ENCODE measurements around the gene SPATA4.

The SPATA4 gene

GRCh38 chr4:176189891-176190795, 5.2 kb downstream of the SPATA4 start:
- no peak for DNase-seq (ENCODE audit: low read depth)

DNA sequence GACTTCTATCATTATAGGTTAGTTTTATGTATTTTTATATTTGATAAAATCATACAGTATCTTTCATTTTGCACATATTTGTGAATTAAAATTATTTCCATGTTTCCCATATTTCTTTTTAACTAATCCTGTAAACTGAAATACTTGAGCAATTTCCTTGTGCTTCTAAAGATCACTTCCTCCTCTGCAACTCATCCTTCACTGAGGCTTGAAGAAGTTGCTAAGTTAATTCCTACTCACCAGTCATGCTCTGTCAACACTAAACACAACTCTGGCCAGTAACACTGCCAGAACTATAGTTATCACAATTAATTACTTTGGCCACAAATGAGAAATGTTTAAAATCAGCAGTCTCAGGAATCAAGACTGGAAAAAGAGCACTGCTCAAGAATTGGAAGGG, 6.7 kb downstream of the SPATA4 start:
- no peak for DNase-seq (ENCODE audit: low read depth)

GRCh38 chr4:176187624-176188023, 7.8 kb downstream of the SPATA4 start:
- no peak for DNase-seq (ENCODE audit: low read depth)

DNA sequence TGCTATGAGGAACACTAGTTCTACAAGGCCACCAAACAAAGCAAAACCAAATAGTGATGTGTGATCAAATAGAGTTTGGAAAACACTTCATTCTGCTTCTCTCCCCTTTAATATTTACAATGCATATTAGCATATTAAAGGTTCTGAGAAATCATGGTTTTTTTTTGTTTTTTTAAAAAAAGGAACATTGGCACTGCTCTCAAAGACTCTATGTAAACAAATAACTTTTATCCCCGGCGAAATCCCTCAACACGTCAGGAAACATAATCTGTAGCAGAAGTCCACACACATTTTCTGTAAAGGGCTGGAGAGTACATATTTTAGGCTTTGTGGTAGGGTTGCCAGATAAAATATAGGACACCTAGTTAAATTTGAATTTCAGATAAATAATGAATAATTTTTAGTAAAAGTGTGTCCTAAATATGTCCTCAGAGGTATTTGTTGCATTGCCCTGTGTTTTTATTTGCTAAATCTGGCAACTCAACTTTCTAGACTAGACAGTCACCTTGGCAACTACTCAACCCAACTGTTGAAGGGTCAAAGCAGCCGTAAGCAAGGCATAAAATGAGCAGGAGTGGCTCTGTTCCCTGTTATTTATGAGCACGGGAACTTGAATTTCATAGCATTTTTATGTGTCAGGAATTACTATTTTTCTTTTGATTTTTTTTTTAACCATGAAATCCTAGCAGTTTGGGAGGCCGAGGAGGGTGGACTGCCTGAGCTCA, 8.6 kb downstream of the SPATA4 start:
- no peak for DNase-seq (ENCODE audit: low read depth)

DNA sequence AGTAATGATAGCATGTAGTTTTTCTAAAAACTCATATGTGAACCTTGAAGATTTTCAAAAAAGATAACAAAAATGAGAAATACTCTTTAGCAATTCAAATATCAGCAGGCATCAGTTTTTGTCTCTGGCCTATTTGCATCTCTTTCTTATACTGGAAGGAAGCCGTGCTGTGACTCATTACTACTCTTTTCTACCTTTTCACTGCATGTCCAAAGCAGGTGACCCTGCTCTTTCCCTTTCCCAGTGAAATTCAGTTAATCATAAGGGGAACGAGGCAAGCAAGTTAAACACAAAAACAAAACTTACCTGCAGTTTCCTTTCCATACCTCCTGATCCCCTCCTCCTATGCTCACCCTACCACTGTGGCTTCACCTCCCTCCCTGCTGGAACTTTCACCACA, 9.3 kb downstream of the SPATA4 start:
- no peak for DNase-seq (ENCODE audit: low read depth)

DNA sequence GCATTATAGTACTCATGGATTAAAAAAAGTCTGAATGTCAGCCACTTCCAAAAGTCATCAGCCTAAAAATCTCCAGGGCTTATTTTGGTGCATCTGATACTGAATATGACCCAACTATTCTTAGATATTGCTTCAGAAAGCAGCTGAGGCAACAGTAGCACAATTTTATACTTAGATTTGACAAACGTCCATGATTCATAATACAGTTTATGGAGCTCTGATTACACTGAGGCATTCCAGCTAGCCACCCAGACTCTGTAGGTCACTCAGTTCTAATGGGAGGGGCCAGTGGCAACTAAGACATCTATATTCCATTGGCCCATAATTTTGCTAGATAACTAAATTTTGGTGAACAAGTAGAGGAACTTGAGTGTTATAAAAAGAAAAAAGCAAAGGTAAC, 10.3 kb downstream of the SPATA4 start:
- DNase-seq (ENCODE audit: low read depth), result no peak

DNA sequence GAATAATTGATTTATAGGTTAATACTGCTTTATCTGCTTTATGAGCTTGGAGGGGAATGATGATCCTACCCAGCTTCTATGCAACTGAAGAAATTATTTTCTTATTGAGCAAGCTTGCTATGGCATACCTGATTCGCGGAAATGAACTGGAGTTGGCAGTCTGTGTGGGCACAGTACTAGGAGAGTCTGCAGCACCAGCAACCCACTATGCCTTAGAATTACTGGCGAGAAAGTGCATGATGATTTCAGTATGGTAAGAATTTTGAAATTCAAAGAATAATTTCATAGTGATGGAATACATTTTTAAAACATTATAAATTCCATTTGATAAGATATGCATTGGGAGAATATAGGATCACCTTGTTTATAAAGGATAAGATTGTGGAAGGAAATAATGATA, 32.3 kb downstream of the SPATA4 start:
- no peak for DNase-seq (ENCODE audit: low read depth)

DNA sequence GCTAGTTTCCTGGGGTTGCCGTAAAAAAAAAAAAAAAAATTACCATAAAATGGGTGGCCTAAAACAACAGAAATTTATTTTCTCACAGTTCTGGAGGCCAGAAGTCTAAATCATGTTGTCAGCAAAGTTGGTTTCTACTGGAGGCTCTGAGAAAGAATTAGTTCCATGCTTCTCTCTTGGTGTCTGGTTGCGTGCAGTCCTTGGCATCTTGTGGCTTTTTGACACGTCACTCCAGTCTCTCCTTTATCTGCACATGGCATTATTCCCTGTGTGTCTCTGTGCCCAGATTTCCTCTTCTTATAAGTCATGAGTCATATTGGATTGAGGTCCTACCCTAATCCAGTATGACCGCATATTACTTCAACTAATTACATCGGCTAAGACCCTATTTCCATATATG, 38.7 kb downstream of the SPATA4 start:
- DNase-seq (ENCODE audit: low read depth), result no peak

GRCh38 chr4:176153124-176153523, 42.3 kb downstream of the SPATA4 start:
- DNase-seq (ENCODE audit: low read depth), result no peak

GRCh38 chr4:176150704-176151103, 44.7 kb downstream of the SPATA4 start:
- no peak for DNase-seq (ENCODE audit: low read depth)

- DNase-seq (ENCODE audit: low read depth), result no peak
Observed at GRCh38 chr4:176150356-176150682, 45.1 kb downstream of the SPATA4 start.

DNA sequence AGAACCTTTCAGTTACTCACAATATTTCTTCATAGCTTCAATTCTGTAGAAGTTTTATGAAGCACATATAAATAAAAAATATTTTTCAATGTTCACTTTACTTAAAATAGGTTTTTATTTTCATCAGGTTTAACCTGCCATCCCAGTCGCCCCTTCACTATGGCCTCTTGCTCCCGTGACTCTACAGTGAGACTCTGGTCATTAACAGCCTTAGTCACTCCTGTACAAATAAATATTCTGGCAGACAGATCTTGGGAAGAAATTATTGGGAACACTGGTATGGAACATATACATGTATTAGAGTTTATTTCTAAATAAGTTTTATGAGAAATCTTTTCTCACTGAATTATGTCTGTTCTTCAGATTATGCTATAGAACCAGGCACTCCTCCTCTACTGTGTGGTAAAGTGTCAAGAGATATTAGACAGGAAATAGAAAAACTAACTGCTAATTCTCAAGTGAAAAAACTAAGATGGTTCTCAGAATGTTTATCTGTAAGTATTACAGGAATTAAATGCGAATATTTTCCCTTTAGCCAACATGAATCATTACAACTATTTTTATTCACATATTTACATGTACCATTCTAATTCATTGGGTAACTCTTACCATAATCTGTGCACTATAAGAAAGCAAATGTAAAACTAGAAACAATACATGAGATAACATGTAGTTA, 45.6 kb downstream of the SPATA4 start:
- DNase-seq (ENCODE audit: low read depth), result no peak

- no peak for DNase-seq (ENCODE audit: low read depth)
Observed at GRCh38 chr4:176142253-176142652, 53.1 kb downstream of the SPATA4 start.

DNA sequence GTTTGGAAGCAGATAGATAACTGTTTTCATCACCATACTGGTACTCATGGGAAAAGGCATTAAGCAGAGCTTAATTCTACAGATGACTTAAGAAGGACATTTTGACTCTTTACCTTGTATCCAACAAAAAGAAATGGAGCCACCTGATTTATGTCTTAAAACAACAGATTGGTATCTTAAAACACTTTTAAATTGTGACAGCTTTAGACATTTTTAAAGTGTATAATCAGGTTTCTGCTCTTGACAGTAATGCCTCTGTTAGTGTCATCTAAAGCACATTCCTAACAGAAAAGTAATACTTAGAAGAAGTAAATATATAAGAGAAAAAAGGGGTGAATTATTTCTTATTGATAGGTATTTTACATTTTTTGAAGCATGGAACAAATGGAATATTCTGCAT, 55.9 kb downstream of the SPATA4 start:
- DNase-seq (ENCODE audit: low read depth), result no peak

DNA sequence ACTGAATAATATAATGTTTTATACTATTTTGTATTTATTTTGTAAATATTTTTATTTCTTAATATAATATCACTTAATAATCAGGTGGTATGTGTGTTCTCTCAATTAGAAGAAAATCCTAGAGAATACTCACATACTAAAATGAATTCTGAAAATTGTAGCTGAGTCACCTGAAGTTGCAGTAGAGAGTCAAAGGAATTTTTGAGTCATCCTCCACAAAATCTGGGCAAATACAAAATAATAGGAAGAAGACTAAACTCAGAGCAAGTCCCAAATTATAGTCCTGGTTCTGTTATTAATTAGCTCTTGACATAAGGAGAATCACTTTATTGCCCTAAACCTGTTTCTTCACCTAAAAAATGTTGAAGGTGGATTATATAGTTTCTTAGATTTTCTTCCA, 57.8 kb downstream of the SPATA4 start:
- DNase-seq (ENCODE audit: low read depth), result no peak

DNA sequence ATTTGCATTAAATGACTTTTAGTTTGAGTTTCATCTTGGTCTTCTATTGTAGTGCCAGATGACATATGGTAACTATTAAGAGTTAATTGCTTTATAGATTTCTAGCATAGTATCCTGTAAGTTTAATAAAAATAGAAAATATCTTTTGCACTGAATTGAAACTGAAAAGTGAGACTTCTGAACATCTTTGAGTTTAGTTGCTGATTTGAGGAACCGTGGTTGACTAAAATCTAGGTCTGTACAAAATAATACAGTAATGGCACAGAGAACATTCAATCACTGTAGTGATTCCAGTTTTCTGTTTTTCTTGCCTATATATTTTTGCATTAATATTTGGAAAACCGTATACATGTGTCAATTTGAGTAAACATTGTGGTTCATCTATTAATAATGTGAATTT, 60.7 kb downstream of the SPATA4 start:
- DNase-seq (ENCODE audit: low read depth), result no peak
